Measurements from ENCODE around the gene GTPBP2.

GRCh38 chr6:43630980-43631619 lies 2.0 kb upstream of the GTPBP2 start:
- TF ChIP-seq, protein P1, sequence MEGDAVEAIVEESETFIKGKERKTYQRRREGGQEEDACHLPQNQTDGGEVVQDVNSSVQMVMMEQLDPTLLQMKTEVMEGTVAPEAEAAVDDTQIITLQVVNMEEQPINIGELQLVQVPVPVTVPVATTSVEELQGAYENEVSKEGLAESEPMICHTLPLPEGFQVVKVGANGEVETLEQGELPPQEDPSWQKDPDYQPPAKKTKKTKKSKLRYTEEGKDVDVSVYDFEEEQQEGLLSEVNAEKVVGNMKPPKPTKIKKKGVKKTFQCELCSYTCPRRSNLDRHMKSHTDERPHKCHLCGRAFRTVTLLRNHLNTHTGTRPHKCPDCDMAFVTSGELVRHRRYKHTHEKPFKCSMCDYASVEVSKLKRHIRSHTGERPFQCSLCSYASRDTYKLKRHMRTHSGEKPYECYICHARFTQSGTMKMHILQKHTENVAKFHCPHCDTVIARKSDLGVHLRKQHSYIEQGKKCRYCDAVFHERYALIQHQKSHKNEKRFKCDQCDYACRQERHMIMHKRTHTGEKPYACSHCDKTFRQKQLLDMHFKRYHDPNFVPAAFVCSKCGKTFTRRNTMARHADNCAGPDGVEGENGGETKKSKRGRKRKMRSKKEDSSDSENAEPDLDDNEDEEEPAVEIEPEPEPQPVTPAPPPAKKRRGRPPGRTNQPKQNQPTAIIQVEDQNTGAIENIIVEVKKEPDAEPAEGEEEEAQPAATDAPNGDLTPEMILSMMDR (IDR thresholded peaks at IDR 0.05; ENCODE audit: low read length), result no peak
- no peak for TF ChIP-seq EZH2 (IDR thresholded peaks at IDR 0.05; ENCODE audit: borderline replicate concordance, low read length)

Data from OCI-LY1 (cell line).